Muscle of leg (tissue), 11 donors: ENCODE data around the gene CCDC188. TPM values are rescaled to one million over a fixed set of nuclear protein-coding genes. Genes with fewer than 3 reads are reported as not detected.

ENCODE experiments used
- DNase-seq: peaks from one replicate; pipeline ENCODE4 v3.0.0; 2013
- H3K27ac ChIP-seq: one replicate; pipeline ENCODE4 v1.5.1; 2013; ENCODE audit warnings: mild to moderate bottlenecking, low read length, control low read depth
- H3K27me3 ChIP-seq: one replicate; pipeline ENCODE4 v1.6.1; 2013; ENCODE audit warnings: low read length; ENCODE audit not compliant: control insufficient read depth, insufficient read depth
- H3K36me3 ChIP-seq: one replicate; pipeline ENCODE4 v1.6.1; 2013; ENCODE audit warnings: low read length; ENCODE audit not compliant: control insufficient read depth, insufficient read depth
- H3K4me1 ChIP-seq: one replicate; pipeline ENCODE4 v1.6.1; 2013; ENCODE audit warnings: low read length; ENCODE audit not compliant: control insufficient read depth, insufficient read depth
- H3K4me3 ChIP-seq: one replicate; pipeline ENCODE4 v1.5.1; 2013; ENCODE audit warnings: low read length, control low read depth
- H3K9me3 ChIP-seq: replicated peaks from 2 replicates; pipeline ENCODE4 v1.6.1; 2013; ENCODE audit warnings: low read depth, low read length; ENCODE audit not compliant: control insufficient read depth
- WGBS: methylation state at CpG from one replicate; pipeline ENCODE4 v1.1.5; 2013; ENCODE audit warnings: missing lambda C conversion rate; ENCODE audit not compliant: insufficient coverage; 5-methylcytosine and 5-hydroxymethylcytosine counted together
- polyA plus RNA-seq, 8 donors: library from polyadenylated mRNA; unstranded; fragments of 120-200 nt; gene quantifications; one replicate each; pipeline versions ENCODE4 v1.2.1 to v1.2.3, GENCODE V29; 2013; ENCODE audit warnings: inconsistent platforms in 1 of 8, low replicate concordance in 1 of 8; ENCODE audit not compliant: insufficient read length in 8 of 8, insufficient read depth in 1 of 8
- total RNA-seq: library from RNA; stranded (reverse); fragments of 120-200 nt; gene quantifications from one replicate; pipeline ENCODE4 v1.2.4, GENCODE V29; 2013

The CCDC188 gene
- total and polyA plus RNA-seq, 9 donors: 0.84 to 2.8 (median 1.5) TPM

DNA sequence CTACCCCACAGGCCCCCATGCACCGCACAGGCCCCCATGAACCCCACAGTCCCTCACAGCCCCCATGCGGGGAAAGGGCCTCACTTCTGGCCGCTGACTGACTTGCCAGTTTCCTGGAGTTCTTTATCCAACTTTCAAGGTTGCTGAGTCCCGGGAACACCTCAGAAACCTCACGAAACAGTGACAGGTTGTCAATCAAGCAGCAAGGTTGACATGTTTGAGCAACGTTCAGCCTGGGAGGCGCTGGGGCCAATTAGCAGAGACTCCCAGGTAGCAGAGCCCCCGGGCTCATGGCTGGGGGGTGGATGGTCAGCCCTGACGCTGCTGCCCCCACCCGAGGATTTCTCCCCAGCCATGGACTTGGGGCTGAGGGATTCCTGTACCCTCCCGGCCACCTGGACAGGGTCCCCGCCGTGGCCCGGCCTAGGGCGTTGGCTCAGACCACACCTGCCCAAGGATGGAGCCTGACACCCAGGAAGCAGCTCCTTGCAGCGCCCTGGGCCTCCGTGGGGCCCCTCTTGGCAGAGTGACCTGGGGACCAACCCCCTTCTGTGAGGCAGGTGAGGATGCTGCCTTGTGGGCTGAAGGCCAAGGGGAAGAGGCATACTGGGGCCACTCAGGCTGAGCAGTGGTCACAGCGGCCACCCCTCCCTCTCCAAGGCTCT, 33.8 kb upstream of the CCDC188 start:
- WGBS: 67% methylated on average over 15 of the region's 18 CpGs

DNA sequence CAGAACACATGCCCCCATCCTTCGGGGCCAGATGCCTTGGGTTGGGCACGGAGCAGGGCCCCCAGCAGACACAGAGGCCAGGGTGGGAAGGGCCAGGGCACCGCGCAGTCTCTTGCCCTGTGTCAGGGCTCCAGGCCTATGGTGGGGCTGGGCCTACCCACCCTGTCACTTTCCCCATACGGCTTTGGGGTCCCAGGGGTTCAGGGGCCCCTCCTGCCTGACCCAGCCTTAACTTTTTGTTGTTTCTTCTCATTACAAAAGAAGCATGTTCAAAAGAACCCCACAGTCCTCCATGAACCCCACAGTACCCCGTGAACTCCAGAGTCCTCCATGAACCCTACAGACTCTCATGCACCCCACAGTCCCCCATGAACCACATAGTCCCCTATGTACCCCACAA, 33.0 kb upstream of the CCDC188 start:
- no peak overlapping the region for H3K4me3 ChIP-seq
- 62% methylated on average over 5 of the region's 6 CpGs for WGBS
- no peak for DNase-seq

More for the DNA sequence above, 33.8 kb upstream of the CCDC188 start:
- Histone ChIP-seq H3K27me3 (no peaks in the 10 kb centered on the region), H3K27ac (no peak overlapping the region), H3K9me3 (no peaks in the 10 kb centered on the region), H3K4me3 (no peak overlapping the region), H3K4me1 (peaks cover 20% of the 10 kb centered on the region), H3K36me3 (no peaks in the 10 kb centered on the region)
- DNase-seq: no peak

DNA sequence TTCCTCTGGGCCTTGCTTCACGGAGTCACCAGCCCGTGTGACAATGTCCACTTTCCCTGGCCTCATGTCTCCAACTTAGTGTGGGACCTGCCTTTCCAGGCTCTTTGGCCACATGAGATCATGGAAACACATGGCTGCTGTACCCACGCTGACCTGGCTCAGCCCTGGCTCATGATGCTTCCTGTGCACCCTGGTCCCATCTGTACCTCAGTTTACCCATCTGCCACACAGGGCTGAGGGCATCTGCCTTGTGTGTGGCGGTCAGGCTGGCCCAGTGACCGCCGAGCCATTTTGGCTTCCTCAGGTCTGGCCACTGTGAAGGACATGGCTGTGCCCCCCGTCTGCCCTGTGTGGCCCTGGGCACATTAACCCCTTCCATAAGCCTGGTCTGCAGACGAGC, 32.2 kb upstream of the CCDC188 start:
- no peaks in the 10 kb centered on the region for H3K36me3 ChIP-seq
- H3K27ac ChIP-seq: no peak overlapping the region
- DNase-seq: no peak
- 86% methylated on average over 6 of the region's 8 CpGs for WGBS
- no peak overlapping the region for H3K4me3 ChIP-seq
- H3K27me3 ChIP-seq: no peaks in the 10 kb centered on the region
- no peaks in the 10 kb centered on the region for H3K9me3 ChIP-seq
- H3K4me1 ChIP-seq: peaks cover 16% of the 10 kb centered on the region

More for the DNA sequence above, 33.0 kb upstream of the CCDC188 start:
- Histone ChIP-seq H3K9me3 (no peaks in the 10 kb centered on the region), H3K27me3 (no peaks in the 10 kb centered on the region), H3K27ac (no peak overlapping the region), H3K4me1 (peaks cover 20% of the 10 kb centered on the region), H3K36me3 (no peaks in the 10 kb centered on the region)

GRCh38 chr22:20182365-20182764, 31.5 kb upstream of the CCDC188 start:
- DNase-seq: no peak
- H3K9me3 ChIP-seq: no peaks in the 10 kb centered on the region
- no peaks in the 10 kb centered on the region for H3K36me3 ChIP-seq
- 80% methylated on average over 7 of the region's 9 CpGs for WGBS
- H3K4me1 ChIP-seq: peaks cover 13% of the 10 kb centered on the region
- no peak overlapping the region for H3K27ac ChIP-seq
- peaks cover 3% of the 10 kb centered on the region for H3K27me3 ChIP-seq
- no peak overlapping the region for H3K4me3 ChIP-seq

- Histone ChIP-seq H3K4me1 (peaks cover 16% of the 10 kb centered on the region), H3K36me3 (no peaks in the 10 kb centered on the region), H3K4me3 (no peak overlapping the region), H3K27ac (no peak overlapping the region), H3K27me3 (peaks cover 3% of the 10 kb centered on the region), H3K9me3 (no peaks in the 10 kb centered on the region)
- 70% methylated on average over 13 of the region's 18 CpGs for WGBS
- no peak for DNase-seq
Observed at GRCh38 chr22:20181884-20182236, 31.0 kb upstream of the CCDC188 start.

- no peaks in the 10 kb centered on the region for H3K36me3 ChIP-seq
- no peak for DNase-seq
- H3K4me3 ChIP-seq: no peak overlapping the region
- no peak overlapping the region for H3K27ac ChIP-seq
- H3K27me3 ChIP-seq: peaks cover 3% of the 10 kb centered on the region
- H3K9me3 ChIP-seq: no peaks in the 10 kb centered on the region
- H3K4me1 ChIP-seq: peaks cover 22% of the 10 kb centered on the region
- WGBS: 75% methylated on average over 15 of the region's 17 CpGs
Observed at GRCh38 chr22:20181194-20181883, 30.5 kb upstream of the CCDC188 start.

DNA sequence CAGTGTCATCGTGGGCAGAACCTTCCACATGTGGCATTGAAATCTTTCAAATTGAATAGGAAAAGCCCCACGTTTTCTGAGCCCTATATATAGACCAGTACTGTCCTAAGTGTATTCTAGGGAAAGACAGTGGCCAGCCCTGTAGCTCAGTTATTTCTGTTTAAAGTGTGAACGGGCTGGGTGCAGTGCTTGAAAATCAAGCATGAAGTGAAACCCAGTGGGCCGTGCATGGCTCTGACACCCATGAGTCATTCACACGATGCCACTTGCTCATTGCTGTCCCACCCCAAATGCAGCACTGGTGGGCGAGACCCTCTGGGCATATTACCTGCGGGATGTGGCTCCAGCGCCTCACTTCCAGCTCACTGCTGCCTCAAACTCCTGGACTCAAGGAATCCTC, 29.8 kb upstream of the CCDC188 start:
- H3K27me3 ChIP-seq: peaks cover 3% of the 10 kb centered on the region
- WGBS: 54% methylated on average over 3 of the region's 8 CpGs
- peaks cover 24% of the 10 kb centered on the region for H3K4me1 ChIP-seq
- H3K9me3 ChIP-seq: no peaks in the 10 kb centered on the region
- no peak overlapping the region for H3K4me3 ChIP-seq
- no peaks in the 10 kb centered on the region for H3K36me3 ChIP-seq
- DNase-seq: no peak
- no peak overlapping the region for H3K27ac ChIP-seq

DNA sequence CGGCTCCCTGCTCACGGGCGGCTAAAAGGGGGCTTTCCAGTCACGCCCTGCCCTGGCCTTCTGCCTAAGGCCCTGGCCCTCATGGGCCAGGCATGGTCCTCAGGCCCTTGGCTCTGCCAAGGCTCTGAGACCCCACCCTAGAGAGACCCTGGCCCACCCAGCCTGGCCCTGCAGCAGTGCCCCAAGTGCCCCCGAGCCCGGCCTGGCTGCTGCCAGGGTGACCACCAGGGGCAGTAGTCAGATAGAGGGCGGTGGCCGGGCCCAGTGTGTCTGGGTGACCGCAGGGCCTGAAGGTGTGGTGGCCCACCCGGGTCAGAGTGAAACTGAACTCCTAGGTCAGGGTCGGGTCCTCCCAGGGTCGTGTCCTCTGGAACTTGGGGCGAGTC, 29.4 kb upstream of the CCDC188 start:
- H3K36me3 ChIP-seq: no peaks in the 10 kb centered on the region
- no peak overlapping the region for H3K27ac ChIP-seq
- no peaks in the 10 kb centered on the region for H3K9me3 ChIP-seq
- WGBS: 81% methylated on average over 13 of the region's 13 CpGs
- peaks cover 3% of the 10 kb centered on the region for H3K27me3 ChIP-seq
- no peak for DNase-seq
- H3K4me3 ChIP-seq: no peak overlapping the region
- H3K4me1 ChIP-seq: peaks cover 24% of the 10 kb centered on the region

GRCh38 chr22:20179455-20180244, 28.8 kb upstream of the CCDC188 start:
- WGBS: 91% methylated on average over 26 of the region's 27 CpGs
- H3K4me1 ChIP-seq: peaks cover 24% of the 10 kb centered on the region

GRCh38 chr22:20178915-20179227, 28.0 kb upstream of the CCDC188 start:
- Histone ChIP-seq H3K27ac (no peak overlapping the region), H3K4me1 (peaks cover 24% of the 10 kb centered on the region)
- WGBS: 81% methylated on average over 7 of the region's 10 CpGs

More at GRCh38 chr22:20179455-20180244, 28.8 kb upstream of the CCDC188 start:
- Histone ChIP-seq H3K4me3 (no peak overlapping the region), H3K27ac (no peak overlapping the region), H3K9me3 (no peaks in the 10 kb centered on the region), H3K27me3 (peaks cover 3% of the 10 kb centered on the region), H3K36me3 (no peaks in the 10 kb centered on the region)
- DNase-seq: no peak

More at GRCh38 chr22:20178915-20179227, 28.0 kb upstream of the CCDC188 start:
- Histone ChIP-seq H3K4me3 (no peak overlapping the region), H3K9me3 (no peaks in the 10 kb centered on the region), H3K36me3 (no peaks in the 10 kb centered on the region), H3K27me3 (peaks cover 3% of the 10 kb centered on the region)
- DNase-seq: no peak
